Liver (tissue), 3 donors: ENCODE results near the gene DHRS11.

ENCODE experiments used
- GABPA ChIP-seq, 2 donors: IDR thresholded peaks in 1 of 2; conservative IDR thresholded peaks in 1 of 2; 2 replicates each; pipeline ENCODE4 v1.6.1; 2016; ENCODE audit warnings: antibody characterized with exemption in 2 of 2, mild to moderate bottlenecking in 1 of 2, moderate library complexity in 1 of 2
- HNF4A ChIP-seq, 2 donors: conservative IDR thresholded peaks; 2 replicates each; pipeline ENCODE4 v1.6.1; 2016; ENCODE audit warnings: antibody characterized with exemption in 2 of 2, mild to moderate bottlenecking in 2 of 2
- RAD21 ChIP-seq, 2 donors: IDR thresholded peaks; 2 replicates each; pipeline ENCODE4 v1.6.1; 2016; ENCODE audit warnings: antibody characterized with exemption in 2 of 2, mild to moderate bottlenecking in 2 of 2
- TAF1 ChIP-seq: conservative IDR thresholded peaks from 2 replicates; pipeline ENCODE4 v1.6.1; 2016; ENCODE audit warnings: antibody characterized with exemption, mild to moderate bottlenecking
- YY1 ChIP-seq: IDR thresholded peaks from 2 replicates; pipeline ENCODE4 v1.6.1; 2016; ENCODE audit warnings: antibody characterized with exemption, mild to moderate bottlenecking
- TF ChIP-seq, protein P1 (sequence below): fragments of 150-350 bp; IDR thresholded peaks from 2 replicates; pipeline ENCODE4 v1.5.1; 2017; ENCODE audit warnings: improper control_type of control experiment, low read depth, low read length; ENCODE audit not compliant: missing input control
- TF ChIP-seq, protein P2 (sequence below): IDR thresholded peaks from 2 replicates; pipeline ENCODE4 v1.6.1; 2016; ENCODE audit warnings: antibody characterized with exemption, mild to moderate bottlenecking
- TF ChIP-seq, protein P3 (sequence below): IDR thresholded peaks from 2 replicates; pipeline ENCODE4 v1.6.1; 2016; ENCODE audit warnings: antibody characterized with exemption
- donor health status: healthy.
- donor health status: healthy.

DNA sequence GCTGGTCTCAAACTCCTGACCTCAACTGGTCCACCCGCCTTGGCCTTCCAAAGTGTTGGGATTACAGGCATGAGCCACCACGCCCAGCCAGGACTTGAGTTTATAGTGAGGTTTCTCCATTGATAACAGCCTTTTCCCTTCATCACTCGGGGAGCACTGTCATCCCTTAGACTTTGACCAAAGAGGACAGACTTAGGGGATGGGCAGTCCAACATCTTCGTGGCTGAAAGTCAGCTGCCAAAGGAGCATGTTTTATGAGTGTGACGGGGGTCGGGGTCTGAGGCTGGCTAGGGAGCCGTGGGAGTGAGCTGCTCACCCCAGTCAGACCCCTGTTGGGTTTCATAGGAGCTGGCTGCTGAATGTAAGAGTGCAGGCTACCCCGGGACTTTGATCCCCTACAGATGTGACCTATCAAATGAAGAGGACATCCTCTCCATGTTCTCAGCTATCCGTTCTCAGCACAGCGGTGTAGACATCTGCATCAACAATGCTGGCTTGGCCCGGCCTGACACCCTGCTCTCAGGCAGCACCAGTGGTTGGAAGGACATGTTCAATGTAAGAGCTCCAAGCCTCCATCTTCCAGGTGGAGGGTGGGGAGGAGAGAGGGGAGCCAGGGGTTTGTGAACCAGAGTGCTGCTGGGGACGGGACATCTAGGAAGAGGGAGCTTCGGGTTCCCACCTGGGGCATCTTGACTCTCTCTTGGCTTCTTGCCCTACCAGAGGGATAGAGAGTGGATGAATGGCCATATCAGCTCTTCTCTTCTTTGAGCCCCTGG, 3.1 kb downstream of the DHRS11 start:
- TF ChIP-seq TAF1 (no peak), GABPA (IDR thresholded peaks at IDR 0.05 in 1 of 2, conservative IDR thresholded peaks at IDR 0.05 in 1 of 2) (no peak), HNF4A (conservative IDR thresholded peaks at IDR 0.05) (no peak), RAD21 (IDR thresholded peaks at IDR 0.05) (no peak), YY1 (no peak)
- TF ChIP-seq, protein P1, sequence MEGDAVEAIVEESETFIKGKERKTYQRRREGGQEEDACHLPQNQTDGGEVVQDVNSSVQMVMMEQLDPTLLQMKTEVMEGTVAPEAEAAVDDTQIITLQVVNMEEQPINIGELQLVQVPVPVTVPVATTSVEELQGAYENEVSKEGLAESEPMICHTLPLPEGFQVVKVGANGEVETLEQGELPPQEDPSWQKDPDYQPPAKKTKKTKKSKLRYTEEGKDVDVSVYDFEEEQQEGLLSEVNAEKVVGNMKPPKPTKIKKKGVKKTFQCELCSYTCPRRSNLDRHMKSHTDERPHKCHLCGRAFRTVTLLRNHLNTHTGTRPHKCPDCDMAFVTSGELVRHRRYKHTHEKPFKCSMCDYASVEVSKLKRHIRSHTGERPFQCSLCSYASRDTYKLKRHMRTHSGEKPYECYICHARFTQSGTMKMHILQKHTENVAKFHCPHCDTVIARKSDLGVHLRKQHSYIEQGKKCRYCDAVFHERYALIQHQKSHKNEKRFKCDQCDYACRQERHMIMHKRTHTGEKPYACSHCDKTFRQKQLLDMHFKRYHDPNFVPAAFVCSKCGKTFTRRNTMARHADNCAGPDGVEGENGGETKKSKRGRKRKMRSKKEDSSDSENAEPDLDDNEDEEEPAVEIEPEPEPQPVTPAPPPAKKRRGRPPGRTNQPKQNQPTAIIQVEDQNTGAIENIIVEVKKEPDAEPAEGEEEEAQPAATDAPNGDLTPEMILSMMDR = no peak
- TF ChIP-seq, protein P2, sequence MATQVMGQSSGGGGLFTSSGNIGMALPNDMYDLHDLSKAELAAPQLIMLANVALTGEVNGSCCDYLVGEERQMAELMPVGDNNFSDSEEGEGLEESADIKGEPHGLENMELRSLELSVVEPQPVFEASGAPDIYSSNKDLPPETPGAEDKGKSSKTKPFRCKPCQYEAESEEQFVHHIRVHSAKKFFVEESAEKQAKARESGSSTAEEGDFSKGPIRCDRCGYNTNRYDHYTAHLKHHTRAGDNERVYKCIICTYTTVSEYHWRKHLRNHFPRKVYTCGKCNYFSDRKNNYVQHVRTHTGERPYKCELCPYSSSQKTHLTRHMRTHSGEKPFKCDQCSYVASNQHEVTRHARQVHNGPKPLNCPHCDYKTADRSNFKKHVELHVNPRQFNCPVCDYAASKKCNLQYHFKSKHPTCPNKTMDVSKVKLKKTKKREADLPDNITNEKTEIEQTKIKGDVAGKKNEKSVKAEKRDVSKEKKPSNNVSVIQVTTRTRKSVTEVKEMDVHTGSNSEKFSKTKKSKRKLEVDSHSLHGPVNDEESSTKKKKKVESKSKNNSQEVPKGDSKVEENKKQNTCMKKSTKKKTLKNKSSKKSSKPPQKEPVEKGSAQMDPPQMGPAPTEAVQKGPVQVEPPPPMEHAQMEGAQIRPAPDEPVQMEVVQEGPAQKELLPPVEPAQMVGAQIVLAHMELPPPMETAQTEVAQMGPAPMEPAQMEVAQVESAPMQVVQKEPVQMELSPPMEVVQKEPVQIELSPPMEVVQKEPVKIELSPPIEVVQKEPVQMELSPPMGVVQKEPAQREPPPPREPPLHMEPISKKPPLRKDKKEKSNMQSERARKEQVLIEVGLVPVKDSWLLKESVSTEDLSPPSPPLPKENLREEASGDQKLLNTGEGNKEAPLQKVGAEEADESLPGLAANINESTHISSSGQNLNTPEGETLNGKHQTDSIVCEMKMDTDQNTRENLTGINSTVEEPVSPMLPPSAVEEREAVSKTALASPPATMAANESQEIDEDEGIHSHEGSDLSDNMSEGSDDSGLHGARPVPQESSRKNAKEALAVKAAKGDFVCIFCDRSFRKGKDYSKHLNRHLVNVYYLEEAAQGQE = no peak
- TF ChIP-seq, protein P3, sequence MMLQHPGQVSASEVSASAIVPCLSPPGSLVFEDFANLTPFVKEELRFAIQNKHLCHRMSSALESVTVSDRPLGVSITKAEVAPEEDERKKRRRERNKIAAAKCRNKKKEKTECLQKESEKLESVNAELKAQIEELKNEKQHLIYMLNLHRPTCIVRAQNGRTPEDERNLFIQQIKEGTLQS = no peak
